NCI-H510A (cell line): ENCODE results near the gene CDH3.
A peak's percentile ranks its signal among the peaks of the same experiment; 100 is the strongest.

Experiments
- DNase-seq: peaks from one replicate; lab custom pipeline; 2025; lab: John Stamatoyannopoulos, UW

CDH3 gene

GRCh38 chr16:68644715-68645493 is at the start of gene CDH3:
Gene CDH3 (plus strand): TSS chr16:68645310. CDS start chr16:68645380, 70 bp downstream.
- DNase-seq, result peak; percentile 62

GRCh38 chr16:68596266-68596665 is 48.8 kb upstream of the CDH3 start:
- no peak for DNase-seq

GRCh38 chr16:68599586-68599985 is 45.5 kb upstream of the CDH3 start:
- DNase-seq, result no peak

- no peak for DNase-seq
These were observed 39.4 kb upstream of the CDH3 start for GRCh38 chr16:68605746-68606145.

GRCh38 chr16:68607443-68607842 is 37.7 kb upstream of the CDH3 start:
- no peak for DNase-seq

GRCh38 chr16:68608330-68608729 is 36.8 kb upstream of the CDH3 start:
- no peak for DNase-seq

- no peak for DNase-seq
These were observed 32.1 kb upstream of the CDH3 start for GRCh38 chr16:68612996-68613395.

GRCh38 chr16:68617734-68618133 is 27.4 kb upstream of the CDH3 start:
- DNase-seq, result no peak

GRCh38 chr16:68626557-68626956 is 18.6 kb upstream of the CDH3 start:
- no peak for DNase-seq

- no peak for DNase-seq
These were observed 17.1 kb upstream of the CDH3 start for GRCh38 chr16:68627951-68628425.

- DNase-seq, result no peak
These were observed 15.7 kb upstream of the CDH3 start for GRCh38 chr16:68629351-68629910.

GRCh38 chr16:68636064-68636560 is 9.0 kb upstream of the CDH3 start:
- no peak for DNase-seq

- DNase-seq, result no peak
These were observed 8.3 kb upstream of the CDH3 start for GRCh38 chr16:68636818-68637217.

GRCh38 chr16:68640972-68641371 is 4.1 kb upstream of the CDH3 start:
- DNase-seq, result no peak

GRCh38 chr16:68642047-68642435 is 3.1 kb upstream of the CDH3 start:
- DNase-seq, result no peak

- peak; percentile 36 for DNase-seq
These were observed 2.5 kb upstream of the CDH3 start for GRCh38 chr16:68642436-68643101.

- DNase-seq, result no peak
These were observed 1.9 kb upstream of the CDH3 start for GRCh38 chr16:68643227-68643626.

GRCh38 chr16:68643847-68644246 is 1.3 kb upstream of the CDH3 start:
- DNase-seq, result no peak

- DNase-seq, result peak; percentile 5
These were observed 814 bp upstream of the CDH3 start for GRCh38 chr16:68644296-68644695.

- no peak for DNase-seq
These were observed 631 bp downstream of the CDH3 start for GRCh38 chr16:68645494-68646388.

GRCh38 chr16:68646953-68647659 is 2.0 kb downstream of the CDH3 start:
- DNase-seq, result no peak
